ENCODE measurements around the gene CD8B2.
"Not testable (repeated sequence)": the region's sequence is repeated elsewhere in the genome, so short reads cannot be mapped to it uniquely, and the experiment has no call there.

The CD8B2 gene

GRCh38 chr2:106551417-106552130, 64.4 kb downstream of the CD8B2 start:
- DNase-seq (ENCODE audit: low spot score): no peak

- DNase-seq (ENCODE audit: low spot score): no peak
Measured at GRCh38 chr2:106552921-106553320, 65.8 kb downstream of the CD8B2 start.

- DNase-seq (ENCODE audit: low spot score): no peak
Measured at GRCh38 chr2:106553321-106553720, 66.2 kb downstream of the CD8B2 start.

- DNase-seq (ENCODE audit: low spot score): no peak
Measured at GRCh38 chr2:106554411-106554810, 67.2 kb downstream of the CD8B2 start.

GRCh38 chr2:106555053-106555452, 67.9 kb downstream of the CD8B2 start:
- DNase-seq (ENCODE audit: low spot score): no peak

GRCh38 chr2:106559786-106560185, 72.6 kb downstream of the CD8B2 start:
- DNase-seq (ENCODE audit: low spot score): not testable (repeated sequence)

GRCh38 chr2:106560773-106561172, 73.6 kb downstream of the CD8B2 start:
- DNase-seq (ENCODE audit: low spot score): no peak

- no peak for DNase-seq (ENCODE audit: low spot score)
Measured at GRCh38 chr2:106561356-106561755, 74.2 kb downstream of the CD8B2 start.

- DNase-seq (ENCODE audit: low spot score): no peak
Measured at GRCh38 chr2:106561803-106562202, 74.6 kb downstream of the CD8B2 start.

- no peak for DNase-seq (ENCODE audit: low spot score)
Measured at GRCh38 chr2:106562268-106563186, 75.4 kb downstream of the CD8B2 start.

- no peak for DNase-seq (ENCODE audit: low spot score)
Measured at GRCh38 chr2:106563195-106563594, 76.0 kb downstream of the CD8B2 start.

GRCh38 chr2:106565599-106565998, 78.4 kb downstream of the CD8B2 start:
- no peak for DNase-seq (ENCODE audit: low spot score)

- DNase-seq (ENCODE audit: low spot score): no peak
Measured at GRCh38 chr2:106566050-106566449, 78.9 kb downstream of the CD8B2 start.

GRCh38 chr2:106566484-106566883, 79.3 kb downstream of the CD8B2 start:
- not testable (repeated sequence) for DNase-seq (ENCODE audit: low spot score)

- no peak for DNase-seq (ENCODE audit: low spot score)
Measured at GRCh38 chr2:106570316-106570715, 83.2 kb downstream of the CD8B2 start.
